Activated naive CD4-positive, alpha-beta T cell treated with anti-CD3 and anti-CD28 coated beads for 36 hours (primary cell): ENCODE measurements around the gene CYB5D1. TPM values are rescaled to one million over a fixed set of nuclear protein-coding genes. Genes with fewer than 3 reads are reported as not detected.
A peak's percentile ranks its signal among the peaks of the same experiment; 100 is the strongest.

Experiments
- CTCF ChIA-PET: fragments of 350-600 bp; sonication (Branson Sonifier 250); formaldehyde crosslinking; loops from one replicate; lab custom pipeline; 2021; ENCODE audit warnings: antibody characterized with exemption; lab: Charles Lee
- DNase-seq: peaks from one replicate; pipeline ENCODE4 v3.0.0-alpha.2; 2020
- H3K27ac Mint-ChIP-seq: one replicate; pipeline ENCODE4 v1.8.0; 2021; ENCODE audit warnings: mild to moderate bottlenecking, mixed read lengths
- H3K27me3 Mint-ChIP-seq: one replicate; pipeline ENCODE4 v1.8.0; 2021; ENCODE audit warnings: low read depth, mixed read lengths
- H3K36me3 Mint-ChIP-seq: one replicate; pipeline ENCODE4 v1.8.0; 2021; ENCODE audit warnings: low read depth, mixed read lengths
- H3K4me1 Mint-ChIP-seq: one replicate; pipeline ENCODE4 v1.8.0; 2021; ENCODE audit warnings: low read depth, mixed read lengths
- H3K4me3 Mint-ChIP-seq: one replicate; pipeline ENCODE4 v1.8.0; 2021; ENCODE audit warnings: mild to moderate bottlenecking, moderate library complexity, mixed read lengths
- H3K9me3 Mint-ChIP-seq: one replicate; pipeline ENCODE4 v1.8.0; 2021; ENCODE audit warnings: mixed read lengths
- intact Hi-C: fragments of 100-400 bp; cut with micrococcal nuclease; formaldehyde crosslinking; loops from one replicate; pipeline ENCODE4 v1.15.1; 2023
- total RNA-seq, 2 experiments: library from RNA; stranded (reverse); gene quantifications; one replicate each; pipeline ENCODE4 v1.2.3, GENCODE V29; 2021

The CYB5D1 gene
- total RNA-seq, 2 experiments from 2014 or later = 6.1 to 6.5 TPM

GRCh38 chr17:7886227-7887037 lies 28.6 kb downstream of the CYB5D1 start:
- Mint-ChIP-seq H3K27me3 (no peaks in the 10 kb centered on the region), H3K36me3 (peaks cover 23% of the 10 kb centered on the region), H3K4me3 (no peak overlapping the region), H3K9me3 (no peaks in the 10 kb centered on the region), H3K4me1 (peaks cover 5% of the 10 kb centered on the region), H3K27ac (no peak overlapping the region)
- peak; percentile 70 for DNase-seq
- intact Hi-C loops = loop anchor here (1.0 to 5.0 kb wide), 12 partner anchors 24 to 579 kb away; partner anchors contain the start of genes CNTROB, EIF5A, NAA38 and WRAP53
- CTCF ChIA-PET = interaction anchor here (1.2 kb wide), 1 partner anchor 51 kb away, joined by 3 read pairs; no protein-coding TSS in a partner anchor

DNA sequence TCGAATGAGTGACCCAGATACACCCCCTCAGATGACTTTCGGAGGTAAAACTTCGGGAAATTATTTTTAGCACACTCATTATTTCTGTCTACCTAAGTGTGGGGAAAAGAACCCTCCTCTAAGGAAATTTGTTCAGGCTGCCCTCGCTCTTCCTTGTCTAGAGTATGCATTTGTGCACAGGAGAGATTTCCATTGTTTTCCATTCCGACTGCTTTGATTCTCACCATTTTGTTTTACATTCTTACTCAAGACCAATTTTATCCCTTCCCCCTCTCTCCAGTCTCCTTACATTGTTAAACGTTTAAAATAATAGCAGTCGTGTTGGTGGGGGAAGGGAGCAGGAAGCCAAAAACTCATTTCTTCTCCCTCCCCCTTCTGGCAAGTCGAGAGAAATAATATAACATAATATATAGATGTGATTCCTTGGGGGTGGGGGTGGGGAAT lies 29.3 kb downstream of the CYB5D1 start:
- no peak overlapping the region for H3K4me3 Mint-ChIP-seq
- H3K27me3 Mint-ChIP-seq = no peaks in the 10 kb centered on the region
- no peaks in the 10 kb centered on the region for H3K9me3 Mint-ChIP-seq
- CTCF ChIA-PET = interaction anchor here (1.2 kb wide), 1 partner anchor 52 kb away, joined by 3 read pairs; no protein-coding TSS in a partner anchor
- intact Hi-C loops = loop anchor here (1.0 to 5.0 kb wide), 12 partner anchors 25 to 580 kb away; partner anchors contain the start of genes CNTROB, EIF5A, NAA38 and WRAP53
- peaks cover 25% of the 10 kb centered on the region for H3K36me3 Mint-ChIP-seq
- H3K4me1 Mint-ChIP-seq = peaks cover 5% of the 10 kb centered on the region
- H3K27ac Mint-ChIP-seq = no peak overlapping the region
- no peak for DNase-seq

- peak; percentile 96 for DNase-seq
- intact Hi-C loops = loop anchor here (1.0 to 5.0 kb wide), 12 partner anchors 25 to 580 kb away; partner anchors contain the start of genes CNTROB, EIF5A, NAA38 and WRAP53
- CTCF ChIA-PET = no interaction called here
Measured at GRCh38 chr17:7887482-7888183, 29.8 kb downstream of the CYB5D1 start.

DNA sequence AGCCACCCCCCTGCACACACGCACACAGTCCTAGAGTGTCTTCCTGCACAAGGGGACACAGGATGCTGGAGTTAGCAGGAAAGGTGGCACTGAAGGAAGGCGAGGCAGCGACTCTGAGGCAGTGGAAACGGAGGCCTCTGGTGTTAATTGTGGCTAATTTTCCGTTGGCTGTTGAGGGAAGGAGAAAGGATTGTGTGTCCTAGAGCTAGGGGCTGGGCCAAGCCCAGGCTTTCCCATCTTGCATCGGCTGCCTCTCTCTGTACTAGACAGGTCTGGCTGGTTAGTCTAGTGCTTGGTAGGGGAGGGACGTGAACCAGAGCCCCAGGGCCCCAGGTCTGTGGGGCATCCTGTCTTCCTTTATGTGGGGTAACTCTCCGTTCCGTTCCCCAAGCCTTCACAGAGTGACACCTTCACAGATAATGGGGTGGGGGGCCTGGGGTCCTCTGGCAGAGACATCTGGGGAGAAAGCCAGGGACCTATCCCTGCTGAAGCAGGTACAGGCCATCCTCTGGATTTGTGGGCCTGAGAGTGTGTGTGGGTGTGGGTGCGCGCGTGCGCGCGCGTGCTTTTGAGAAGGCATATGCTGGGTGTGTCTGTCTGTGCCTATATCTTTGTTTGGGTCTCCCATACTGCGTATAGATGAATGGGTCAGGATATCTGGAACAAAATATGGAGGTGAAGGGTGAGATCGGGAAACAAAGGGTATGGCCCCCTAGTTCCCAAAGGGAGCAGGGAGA lies 30.5 kb downstream of the CYB5D1 start, which contains the start of gene CHD3:
TSS of gene CHD3 (plus strand) at position 606 of the 737 bp plus-strand sequence. CDS start 212 bp downstream, outside the sequence.
- Mint-ChIP-seq H3K27me3 (no peaks in the 10 kb centered on the region), H3K4me1 (peaks cover 5% of the 10 kb centered on the region), H3K4me3 (no peak within 1 kb of the TSS), H3K36me3 (peaks cover 28% of the 10 kb centered on the region), H3K27ac (no peak within 1 kb of the TSS), H3K9me3 (no peaks in the 10 kb centered on the region)
- CTCF ChIA-PET = interaction anchor here (1.2 to 1.5 kb wide), 2 partner anchors 25 to 27 kb away, joined by 4 read pairs; no protein-coding TSS in a partner anchor
- intact Hi-C loops = loop anchor here (5.0 kb wide), 1 partner anchor 299 kb away; no protein-coding TSS in a partner anchor
- peak; percentile 61 for DNase-seq

More at GRCh38 chr17:7887482-7888183, 29.8 kb downstream of the CYB5D1 start:
- Mint-ChIP-seq H3K36me3 (peaks cover 26% of the 10 kb centered on the region), H3K27me3 (no peaks in the 10 kb centered on the region), H3K27ac (no peak overlapping the region), H3K4me3 (no peak overlapping the region), H3K4me1 (peaks cover 5% of the 10 kb centered on the region), H3K9me3 (no peaks in the 10 kb centered on the region)

- Mint-ChIP-seq H3K27ac (no peak overlapping the region), H3K4me1 (peaks cover 5% of the 10 kb centered on the region), H3K9me3 (no peaks in the 10 kb centered on the region), H3K27me3 (no peaks in the 10 kb centered on the region), H3K4me3 (no peak overlapping the region), H3K36me3 (peaks cover 38% of the 10 kb centered on the region)
- intact Hi-C loops = loop anchor here (5.0 kb wide), 1 partner anchor 298 kb away; no protein-coding TSS in a partner anchor
- CTCF ChIA-PET = interaction anchor here (1.2 to 1.5 kb wide), 2 partner anchors 26 to 28 kb away, joined by 4 read pairs; no protein-coding TSS in a partner anchor
- DNase-seq = peak; percentile 52
Measured at GRCh38 chr17:7889166-7889955, 31.6 kb downstream of the CYB5D1 start.

GRCh38 chr17:7893187-7893880 lies 35.5 kb downstream of the CYB5D1 start:
- H3K36me3 Mint-ChIP-seq = peaks cover 59% of the 10 kb centered on the region
- H3K9me3 Mint-ChIP-seq = no peaks in the 10 kb centered on the region

GRCh38 chr17:7894226-7894625 lies 36.4 kb downstream of the CYB5D1 start:
- intact Hi-C loops = no loop called here
- H3K27ac Mint-ChIP-seq = no peak overlapping the region
- H3K4me3 Mint-ChIP-seq = no peak overlapping the region
- DNase-seq = no peak
- CTCF ChIA-PET = interaction anchor here (1.0 kb wide), 1 partner anchor 103 kb away, joined by 3 read pairs; no protein-coding TSS in a partner anchor
- no peaks in the 10 kb centered on the region for H3K9me3 Mint-ChIP-seq
- H3K4me1 Mint-ChIP-seq = peaks cover 20% of the 10 kb centered on the region
- H3K27me3 Mint-ChIP-seq = no peaks in the 10 kb centered on the region
- H3K36me3 Mint-ChIP-seq = peaks cover 67% of the 10 kb centered on the region

More at GRCh38 chr17:7893187-7893880, 35.5 kb downstream of the CYB5D1 start:
- Mint-ChIP-seq H3K27ac (no peak overlapping the region), H3K4me3 (no peak overlapping the region), H3K4me1 (peaks cover 20% of the 10 kb centered on the region), H3K27me3 (no peaks in the 10 kb centered on the region)
- intact Hi-C loops = no loop called here
- DNase-seq = no peak
- CTCF ChIA-PET = interaction anchor here (1.0 kb wide), 1 partner anchor 104 kb away, joined by 3 read pairs; no protein-coding TSS in a partner anchor

DNA sequence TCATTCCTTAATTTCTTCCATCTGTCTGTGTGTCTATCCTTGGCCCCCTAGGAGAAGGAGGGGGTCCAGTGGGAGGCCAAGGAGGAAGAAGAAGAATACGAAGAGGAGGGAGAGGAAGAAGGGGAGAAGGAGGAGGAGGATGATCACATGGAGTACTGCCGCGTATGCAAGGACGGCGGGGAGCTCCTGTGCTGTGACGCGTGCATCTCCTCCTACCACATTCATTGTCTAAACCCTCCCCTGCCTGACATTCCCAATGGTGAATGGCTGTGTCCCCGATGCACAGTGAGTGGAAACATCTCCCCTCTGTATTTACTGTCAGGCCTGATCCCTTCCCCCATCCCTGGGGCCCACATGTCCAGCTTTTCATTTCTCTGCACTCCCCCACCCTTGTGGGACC lies 37.1 kb downstream of the CYB5D1 start:
- Mint-ChIP-seq H3K27ac (peak overlapping the region; percentile 27), H3K9me3 (no peaks in the 10 kb centered on the region)
- intact Hi-C loops = no loop called here

GRCh38 chr17:7897090-7897489 lies 39.3 kb downstream of the CYB5D1 start:
- H3K9me3 Mint-ChIP-seq = no peaks in the 10 kb centered on the region
- peaks cover 68% of the 10 kb centered on the region for H3K36me3 Mint-ChIP-seq
- peaks cover 15% of the 10 kb centered on the region for H3K4me1 Mint-ChIP-seq
- H3K27me3 Mint-ChIP-seq = no peaks in the 10 kb centered on the region
- intact Hi-C loops = no loop called here
- peak overlapping the region; percentile 60 for H3K27ac Mint-ChIP-seq
- DNase-seq = no peak
- no peak overlapping the region for H3K4me3 Mint-ChIP-seq
- CTCF ChIA-PET = interaction anchor here (1.2 to 2.1 kb wide), 4 partner anchors 10 to 62 kb away, joined by 3 to 14 read pairs (median 4); no protein-coding TSS in a partner anchor

More for the DNA sequence above, 37.1 kb downstream of the CYB5D1 start:
- CTCF ChIA-PET = no interaction called here
- H3K4me3 Mint-ChIP-seq = no peak overlapping the region
- no peak for DNase-seq
- peaks cover 20% of the 10 kb centered on the region for H3K4me1 Mint-ChIP-seq
- peaks cover 70% of the 10 kb centered on the region for H3K36me3 Mint-ChIP-seq
- no peaks in the 10 kb centered on the region for H3K27me3 Mint-ChIP-seq

DNA sequence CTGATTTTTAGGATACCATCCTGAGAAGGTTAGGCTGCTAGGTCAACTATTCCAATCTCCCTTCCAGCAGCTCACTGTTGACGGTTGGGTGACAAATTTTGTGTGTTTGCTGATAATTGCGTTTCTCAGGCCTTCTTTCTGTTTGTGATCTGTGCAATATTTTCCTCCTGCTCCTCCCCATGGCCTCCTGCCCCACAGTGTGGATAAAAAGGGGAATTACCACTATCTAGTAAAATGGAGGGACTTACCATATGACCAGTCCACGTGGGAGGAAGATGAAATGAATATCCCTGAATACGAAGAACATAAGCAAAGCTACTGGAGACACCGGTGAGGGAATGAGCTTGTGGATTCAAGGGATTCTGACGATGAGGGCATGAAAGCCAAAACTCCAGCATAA lies 40.0 kb downstream of the CYB5D1 start:
- DNase-seq = peak; percentile 18
- CTCF ChIA-PET = interaction anchor here (1.2 to 2.1 kb wide), 7 partner anchors 10 to 92 kb away, joined by 3 to 14 read pairs (median 5); no protein-coding TSS in a partner anchor
- peaks cover 72% of the 10 kb centered on the region for H3K36me3 Mint-ChIP-seq

More for the DNA sequence above, 40.0 kb downstream of the CYB5D1 start:
- Mint-ChIP-seq H3K4me1 (peaks cover 15% of the 10 kb centered on the region), H3K27ac (peak overlapping the region; percentile 60), H3K9me3 (no peaks in the 10 kb centered on the region), H3K4me3 (no peak overlapping the region), H3K27me3 (no peaks in the 10 kb centered on the region)
- intact Hi-C loops = no loop called here
